PC-9 (cell line): ENCODE results near the gene TTC23. TPM values are rescaled to one million over a fixed set of nuclear protein-coding genes. Genes with fewer than 3 reads are reported as not detected.
"Not testable (repeated sequence)": the region's sequence is repeated elsewhere in the genome, so short reads cannot be mapped to it uniquely, and the experiment has no call there.

Experiments used
- BruUV-seq: library from RNA; stranded (reverse); fragments of 400-500 nt; replicated peaks from 2 replicates; lab custom pipeline; 2021; lab: Mats Ljungman, UMichigan
- CTCF ChIA-PET: fragments of 300-600 bp; sonication (Branson Sonifier 250); formaldehyde crosslinking; loops from one replicate; lab custom pipeline; 2022; ENCODE audit warnings: antibody characterized with exemption; lab: Charles Lee
- POLR2A ChIA-PET: fragments of 300-600 bp; sonication (Branson Sonifier 250); formaldehyde crosslinking; loops from one replicate; lab custom pipeline; 2022; ENCODE audit warnings: antibody characterized with exemption; ENCODE audit not compliant: unreplicated experiment; lab: Charles Lee
- DNase-seq, 2 experiments: peaks; one replicate each; pipeline versions ENCODE4 v3.0.0 to v3.0.0-alpha.2; 2015 to 2022; ENCODE audit warnings: mixed read lengths in 1 of 2
- H2AFZ ChIP-seq: fragments of 200-600 bp; sonication (generic); 2 replicates; pipeline ENCODE4 v1.8.1; 2017; ENCODE audit warnings: antibody characterized with exemption
- H3F3A ChIP-seq: fragments of 200-600 bp; sonication (generic); 2 replicates; pipeline ENCODE4 v1.8.1; 2017; ENCODE audit warnings: antibody characterized with exemption, mild to moderate bottlenecking, low read depth; ENCODE audit not compliant: insufficient read depth
- H3K27ac ChIP-seq: fragments of 200-600 bp; sonication (generic); 2 replicates; pipeline ENCODE4 v1.6.1; 2016; ENCODE audit warnings: mixed run types
- H3K27me3 ChIP-seq: fragments of 200-600 bp; sonication (generic); 2 replicates; pipeline ENCODE4 v1.6.1; 2016; ENCODE audit warnings: low read depth, mixed run types; ENCODE audit not compliant: insufficient read depth
- H3K36me3 ChIP-seq: fragments of 200-600 bp; sonication (generic); 2 replicates; pipeline ENCODE4 v1.6.1; 2016; ENCODE audit warnings: low read depth, mixed run types
- H3K4me1 ChIP-seq: fragments of 200-600 bp; sonication (generic); replicated peaks from 2 replicates; pipeline ENCODE4 v1.6.1; 2016; ENCODE audit warnings: mixed run types; ENCODE audit not compliant: insufficient read depth
- H3K4me2 ChIP-seq: fragments of 200-600 bp; sonication (generic); 2 replicates; pipeline ENCODE4 v1.6.1; 2017; ENCODE audit warnings: mixed run types
- H3K4me3 ChIP-seq: fragments of 200-600 bp; sonication (generic); 2 replicates; pipeline ENCODE4 v1.6.1; 2016; ENCODE audit warnings: mixed run types
- H3K79me2 ChIP-seq: fragments of 200-600 bp; sonication (generic); 2 replicates; pipeline ENCODE4 v1.6.1; 2017; ENCODE audit warnings: low read depth, mixed run types
- H3K9me2 ChIP-seq: fragments of 200-600 bp; sonication (generic); 2 replicates; pipeline ENCODE4 v1.8.1; 2017; ENCODE audit warnings: mild to moderate bottlenecking; ENCODE audit not compliant: insufficient read depth
- H3K9me3 ChIP-seq: fragments of 200-600 bp; sonication (generic); 2 replicates; pipeline ENCODE4 v1.8.1; 2016; ENCODE audit warnings: low read depth; ENCODE audit not compliant: insufficient read depth
- H4K20me1 ChIP-seq: fragments of 200-600 bp; sonication (generic); 2 replicates; pipeline ENCODE4 v1.8.1; 2017; ENCODE audit not compliant: insufficient read depth
- CTCF ChIP-seq: fragments of 200-600 bp; sonication (generic); conservative IDR thresholded peaks from 2 replicates; pipeline ENCODE4 v1.6.1; 2017; ENCODE audit warnings: mixed run types, antibody characterized with exemption, mild to moderate bottlenecking, moderate library complexity
- EZH2 ChIP-seq: fragments of 200-600 bp; sonication (generic); IDR thresholded peaks from 2 replicates; pipeline ENCODE4 v1.8.0; 2017; ENCODE audit warnings: antibody characterized with exemption, low read depth
- intact Hi-C: fragments of 100-400 bp; cut with micrococcal nuclease; formaldehyde crosslinking; loops from one replicate; pipeline ENCODE4 v1.10.0; 2022; ENCODE audit not compliant: unreplicated experiment
- total RNA-seq: library from RNA; stranded (reverse); gene quantifications from 2 replicates; pipeline ENCODE4 v1.2.3, GENCODE V29; 2021

The TTC23 gene
- total RNA-seq, 1 experiment from 2014 or later: 18.4 TPM

- TF ChIP-seq EZH2: no peak
- TF ChIP-seq CTCF: no peak
- BruUV-seq: no TSS peak
- H3K4me2 ChIP-seq: no peak overlapping the region
- no peaks in the 10 kb centered on the region for H4K20me1 ChIP-seq
- intact Hi-C loops: no loop called here
- no peaks in the 10 kb centered on the region for H3K27me3 ChIP-seq
- H3K79me2 ChIP-seq: no peaks in the 10 kb centered on the region
- no peak for DNase-seq
- POLR2A ChIA-PET: no interaction called here
- no peaks in the 10 kb centered on the region for H3F3A ChIP-seq
- CTCF ChIA-PET: no interaction called here
- no peaks in the 10 kb centered on the region for H3K9me2 ChIP-seq
- H3K36me3 ChIP-seq: no peaks in the 10 kb centered on the region
- H3K9me3 ChIP-seq: no peaks in the 10 kb centered on the region
- H3K4me1 ChIP-seq: no peaks in the 10 kb centered on the region
- H3K4me3 ChIP-seq: no peak overlapping the region
- H2AFZ ChIP-seq: no peak overlapping the region
- H3K27ac ChIP-seq: no peak overlapping the region
Measured at GRCh38 chr15:99115300-99116215, 133.8 kb downstream of the TTC23 start.

- Histone ChIP-seq H3K4me2 (no peak overlapping the region), H3K36me3 (no peaks in the 10 kb centered on the region), H3K9me3 (no peaks in the 10 kb centered on the region), H3K27me3 (no peaks in the 10 kb centered on the region), H2AFZ (no peak overlapping the region), H3K79me2 (no peaks in the 10 kb centered on the region), H3K27ac (no peak overlapping the region), H3F3A (no peaks in the 10 kb centered on the region), H4K20me1 (no peaks in the 10 kb centered on the region), H3K9me2 (no peaks in the 10 kb centered on the region), H3K4me3 (no peak overlapping the region), H3K4me1 (no peaks in the 10 kb centered on the region)
- DNase-seq: no peak
- TF ChIP-seq EZH2 (no peak), CTCF (no peak)
- POLR2A ChIA-PET: no interaction called here
- BruUV-seq: no TSS peak
- CTCF ChIA-PET: no interaction called here
- intact Hi-C loops: no loop called here
Measured at GRCh38 chr15:99114511-99115299, 134.7 kb downstream of the TTC23 start.

- Histone ChIP-seq H3K4me1 (no peaks in the 10 kb centered on the region), H3K27ac (no peak overlapping the region), H3K36me3 (no peaks in the 10 kb centered on the region), H3K27me3 (no peaks in the 10 kb centered on the region), H4K20me1 (no peaks in the 10 kb centered on the region), H3K4me2 (no peak overlapping the region), H3K9me2 (no peaks in the 10 kb centered on the region), H3F3A (no peaks in the 10 kb centered on the region), H3K9me3 (no peaks in the 10 kb centered on the region), H3K4me3 (no peak overlapping the region), H3K79me2 (no peaks in the 10 kb centered on the region), H2AFZ (no peak overlapping the region)
- no TSS peak for BruUV-seq
- ChIA-PET CTCF (no interaction called here), POLR2A (no interaction called here)
- intact Hi-C loops: no loop called here
- no peak for DNase-seq
- TF ChIP-seq CTCF (no peak), EZH2 (no peak)
Measured at GRCh38 chr15:99113547-99114271, 135.7 kb downstream of the TTC23 start.

GRCh38 chr15:99111641-99112040 is 137.7 kb downstream of the TTC23 start:
- H3F3A ChIP-seq, H3K79me2 ChIP-seq, H3K9me3 ChIP-seq, BruUV-seq, H3K4me2 ChIP-seq, H3K36me3 ChIP-seq, intact Hi-C loops, DNase-seq, H3K9me2 ChIP-seq, H3K27ac ChIP-seq, H4K20me1 ChIP-seq, H3K4me3 ChIP-seq, H2AFZ ChIP-seq, POLR2A ChIA-PET, H3K4me1 ChIP-seq, H3K27me3 ChIP-seq: not testable (repeated sequence)
- CTCF ChIA-PET: interaction anchor here (0.5 to 0.6 kb wide), 2 partner anchors 156 to 1283 kb away, joined by 3 to 4 read pairs; no protein-coding TSS in a partner anchor
